Measurements from ENCODE around the gene ADCY6. TPM values are rescaled to one million over a fixed set of nuclear protein-coding genes. Genes with fewer than 3 reads are reported as not detected.
A peak's percentile ranks its signal among the peaks of the same experiment; 100 is the strongest.

Gene ADCY6
- total RNA-seq, 1 donor = 30.8 TPM

GRCh38 chr12:48775299-48775698, 13.6 kb downstream of the ADCY6 start:
- Histone ChIP-seq H3K4me1 (ENCODE audit: insufficient read depth, low read length) (peaks cover 13% of the 10 kb centered on the region), H3K4me2 (ENCODE audit: insufficient read depth, low read length) (no peak overlapping the region), H3K9me3 (ENCODE audit: low read depth, low read length) (no peaks in the 10 kb centered on the region), H2AFZ (ENCODE audit: low read length) (no peak overlapping the region), H3K36me3 (ENCODE audit: insufficient read depth, low read length) (peaks cover 68% of the 10 kb centered on the region), H4K20me1 (ENCODE audit: insufficient read depth, low read length) (peaks cover 33% of the 10 kb centered on the region), H3K79me2 (ENCODE audit: insufficient read depth, low read length) (peaks cover 19% of the 10 kb centered on the region), H3K4me3 (ENCODE audit: insufficient read depth, low read length) (no peak overlapping the region), H3K27me3 (ENCODE audit: insufficient read depth, low read length) (no peaks in the 10 kb centered on the region), H3K27ac (ENCODE audit: low read depth, low read length) (no peak overlapping the region)
- DNase-seq (ENCODE audit: insufficient read length, low spot score, missing footprints) = peak; percentile 54
- TF ChIP-seq CTCF (IDR thresholded peaks at IDR 0.05; ENCODE audit: extremely low read depth, low read depth, low read length) = no peak

- H3K9me3 ChIP-seq (ENCODE audit: low read depth, low read length) = no peaks in the 10 kb centered on the region
- peaks cover 15% of the 10 kb centered on the region for H3K79me2 ChIP-seq (ENCODE audit: insufficient read depth, low read length)
- H3K36me3 ChIP-seq (ENCODE audit: insufficient read depth, low read length) = peaks cover 71% of the 10 kb centered on the region
- H2AFZ ChIP-seq (ENCODE audit: low read length) = no peak overlapping the region
- peaks cover 30% of the 10 kb centered on the region for H4K20me1 ChIP-seq (ENCODE audit: insufficient read depth, low read length)
- H3K4me1 ChIP-seq (ENCODE audit: insufficient read depth, low read length) = peaks cover 6% of the 10 kb centered on the region
- no peak overlapping the region for H3K4me3 ChIP-seq (ENCODE audit: insufficient read depth, low read length)
- H3K4me2 ChIP-seq (ENCODE audit: insufficient read depth, low read length) = no peak overlapping the region
- peak; percentile 37 for DNase-seq (ENCODE audit: insufficient read length, low spot score, missing footprints)
- no peak for TF ChIP-seq CTCF (IDR thresholded peaks at IDR 0.05; ENCODE audit: extremely low read depth, low read depth, low read length)
- no peak overlapping the region for H3K27ac ChIP-seq (ENCODE audit: low read depth, low read length)
- no peaks in the 10 kb centered on the region for H3K27me3 ChIP-seq (ENCODE audit: insufficient read depth, low read length)
Observed at GRCh38 chr12:48774516-48774915, 14.4 kb downstream of the ADCY6 start.

- no peak overlapping the region for H3K4me3 ChIP-seq (ENCODE audit: insufficient read depth, low read length)
- peaks cover 25% of the 10 kb centered on the region for H4K20me1 ChIP-seq (ENCODE audit: insufficient read depth, low read length)
- no peaks in the 10 kb centered on the region for H3K9me3 ChIP-seq (ENCODE audit: low read depth, low read length)
- H3K27ac ChIP-seq (ENCODE audit: low read depth, low read length) = no peak overlapping the region
- peaks cover 10% of the 10 kb centered on the region for H3K79me2 ChIP-seq (ENCODE audit: insufficient read depth, low read length)
- DNase-seq (ENCODE audit: insufficient read length, low spot score, missing footprints) = peak; percentile 19
- H3K27me3 ChIP-seq (ENCODE audit: insufficient read depth, low read length) = no peaks in the 10 kb centered on the region
- H2AFZ ChIP-seq (ENCODE audit: low read length) = no peak overlapping the region
- no peaks in the 10 kb centered on the region for H3K4me1 ChIP-seq (ENCODE audit: insufficient read depth, low read length)
- peaks cover 74% of the 10 kb centered on the region for H3K36me3 ChIP-seq (ENCODE audit: insufficient read depth, low read length)
- H3K4me2 ChIP-seq (ENCODE audit: insufficient read depth, low read length) = no peak overlapping the region
- no peak for TF ChIP-seq CTCF (IDR thresholded peaks at IDR 0.05; ENCODE audit: extremely low read depth, low read depth, low read length)
Observed at GRCh38 chr12:48773686-48774085, 15.2 kb downstream of the ADCY6 start.

DNA sequence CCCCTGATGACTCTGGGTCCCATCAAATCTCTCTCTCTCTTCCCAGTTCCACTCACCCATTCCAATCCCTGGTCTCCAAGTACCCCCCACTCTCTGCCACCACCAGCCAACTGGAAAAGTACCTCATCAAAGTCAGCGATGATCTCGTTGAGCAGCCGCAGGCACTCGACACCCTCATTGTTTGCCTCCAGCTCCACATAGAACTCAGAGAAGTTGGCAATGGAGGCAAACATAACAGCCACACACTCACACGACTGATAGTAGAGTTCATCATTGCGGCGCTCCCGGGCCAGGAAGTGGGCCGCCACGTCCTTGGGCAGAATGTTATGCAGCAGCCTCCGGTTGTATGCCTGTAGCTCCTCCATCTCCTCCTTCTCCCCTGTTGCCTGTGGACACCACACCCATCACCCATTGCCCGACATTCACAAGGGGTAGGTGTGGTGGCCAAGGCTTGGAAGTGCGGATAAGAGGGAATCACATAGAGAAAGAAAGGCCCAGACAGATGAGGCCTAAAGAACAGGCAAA, 17.2 kb downstream of the ADCY6 start:
- Histone ChIP-seq H2AFZ (ENCODE audit: low read length) (no peak overlapping the region), H3K9me3 (ENCODE audit: low read depth, low read length) (no peaks in the 10 kb centered on the region), H3K79me2 (ENCODE audit: insufficient read depth, low read length) (no peaks in the 10 kb centered on the region), H3K4me2 (ENCODE audit: insufficient read depth, low read length) (no peak overlapping the region), H3K27ac (ENCODE audit: low read depth, low read length) (no peak overlapping the region), H3K4me3 (ENCODE audit: insufficient read depth, low read length) (no peak overlapping the region), H3K36me3 (ENCODE audit: insufficient read depth, low read length) (peaks cover 69% of the 10 kb centered on the region), H3K4me1 (ENCODE audit: insufficient read depth, low read length) (peaks cover 8% of the 10 kb centered on the region), H3K27me3 (ENCODE audit: insufficient read depth, low read length) (no peaks in the 10 kb centered on the region), H4K20me1 (ENCODE audit: insufficient read depth, low read length) (peaks cover 16% of the 10 kb centered on the region)
- DNase-seq (ENCODE audit: insufficient read length, low spot score, missing footprints) = peak; percentile 43
- TF ChIP-seq CTCF (IDR thresholded peaks at IDR 0.05; ENCODE audit: extremely low read depth, low read depth, low read length) = no peak

Measured in osteoblast (primary cell).